ENCODE results near the gene ZNF699.

GRCh38 chr19:9308091-9308770 lies 1.4 kb downstream of the ZNF699 start:
- TF ChIP-seq, protein P1, sequence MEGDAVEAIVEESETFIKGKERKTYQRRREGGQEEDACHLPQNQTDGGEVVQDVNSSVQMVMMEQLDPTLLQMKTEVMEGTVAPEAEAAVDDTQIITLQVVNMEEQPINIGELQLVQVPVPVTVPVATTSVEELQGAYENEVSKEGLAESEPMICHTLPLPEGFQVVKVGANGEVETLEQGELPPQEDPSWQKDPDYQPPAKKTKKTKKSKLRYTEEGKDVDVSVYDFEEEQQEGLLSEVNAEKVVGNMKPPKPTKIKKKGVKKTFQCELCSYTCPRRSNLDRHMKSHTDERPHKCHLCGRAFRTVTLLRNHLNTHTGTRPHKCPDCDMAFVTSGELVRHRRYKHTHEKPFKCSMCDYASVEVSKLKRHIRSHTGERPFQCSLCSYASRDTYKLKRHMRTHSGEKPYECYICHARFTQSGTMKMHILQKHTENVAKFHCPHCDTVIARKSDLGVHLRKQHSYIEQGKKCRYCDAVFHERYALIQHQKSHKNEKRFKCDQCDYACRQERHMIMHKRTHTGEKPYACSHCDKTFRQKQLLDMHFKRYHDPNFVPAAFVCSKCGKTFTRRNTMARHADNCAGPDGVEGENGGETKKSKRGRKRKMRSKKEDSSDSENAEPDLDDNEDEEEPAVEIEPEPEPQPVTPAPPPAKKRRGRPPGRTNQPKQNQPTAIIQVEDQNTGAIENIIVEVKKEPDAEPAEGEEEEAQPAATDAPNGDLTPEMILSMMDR (IDR thresholded peaks at IDR 0.05; ENCODE audit: poor library complexity, severe bottlenecking), result no peak
- TF ChIP-seq SMC3 (conservative IDR thresholded peaks at IDR 0.05; ENCODE audit: poor library complexity) (no peak), REST (IDR thresholded peaks at IDR 0.05; ENCODE audit: borderline replicate concordance) (no peak), POLR2AphosphoS5 (IDR thresholded peaks at IDR 0.05) (no peak), RAD21 (conservative IDR thresholded peaks at IDR 0.05) (no peak), EP300 (conservative IDR thresholded peaks at IDR 0.05; ENCODE audit: poor library complexity, severe bottlenecking) (no peak), MXI1 (conservative IDR thresholded peaks at IDR 0.05; ENCODE audit: poor library complexity, severe bottlenecking) (no peak)

Data from neural cell (in vitro differentiated cells).